Liver (tissue), 9 donors: ENCODE results near the gene PIK3CG. TPM values are rescaled to one million over a fixed set of nuclear protein-coding genes. Genes with fewer than 3 reads are reported as not detected.

Experiments used
- DNase-seq: peaks from one replicate; pipeline ENCODE4 v3.0.0-alpha.2; 2017; ENCODE audit warnings: low spot score
- H3K27ac ChIP-seq, 2 donors: one replicate each; pipeline ENCODE4 v1.7.0; 2013; ENCODE audit warnings: inconsistent platforms in 2 of 2, low read length in 2 of 2, control low read depth in 1 of 2, low read depth in 1 of 2, mild to moderate bottlenecking in 1 of 2
- H3K27me3 ChIP-seq, 4 donors: one replicate each; pipeline versions ENCODE4 v1.6.1 to v1.7.0; 2013; ENCODE audit warnings: low read length in 3 of 4, inconsistent platforms in 1 of 4, mild to moderate bottlenecking in 1 of 4, moderate library complexity in 1 of 4; ENCODE audit not compliant: control insufficient read depth in 4 of 4, insufficient read depth in 4 of 4
- H3K36me3 ChIP-seq, 4 donors: one replicate each; pipeline versions ENCODE4 v1.6.1 to v1.7.0; 2013; ENCODE audit warnings: low read length in 3 of 4, mild to moderate bottlenecking in 3 of 4, low read depth in 1 of 4, moderate library complexity in 1 of 4; ENCODE audit not compliant: control insufficient read depth in 4 of 4, insufficient read depth in 3 of 4
- H3K4me1 ChIP-seq, 4 donors: one replicate each; pipeline versions ENCODE4 v1.6.1 to v1.7.0; 2013; ENCODE audit warnings: low read length in 3 of 4, mild to moderate bottlenecking in 3 of 4, moderate library complexity in 1 of 4; ENCODE audit not compliant: control insufficient read depth in 4 of 4, insufficient read depth in 4 of 4
- H3K4me3 ChIP-seq, 3 donors: one replicate each; pipeline versions ENCODE4 v1.6.1 to v1.7.0; 2013; ENCODE audit warnings: low read length in 3 of 3, control low read depth in 1 of 3, low read depth in 1 of 3, mild to moderate bottlenecking in 1 of 3
- H3K9ac ChIP-seq, 2 donors: one replicate each; pipeline ENCODE4 v1.7.0; 2013; ENCODE audit warnings: low read length in 2 of 2, mild to moderate bottlenecking in 2 of 2, moderate library complexity in 2 of 2, control low read depth in 1 of 2, low read depth in 1 of 2
- H3K9me3 ChIP-seq, 4 donors: one replicate each; pipeline versions ENCODE4 v1.6.1 to v1.7.0; 2013; ENCODE audit warnings: low read length in 3 of 4; ENCODE audit not compliant: control insufficient read depth in 4 of 4
- FOXA2 ChIP-seq: IDR thresholded peaks from 2 replicates; pipeline ENCODE4 v1.6.1; 2016; ENCODE audit warnings: antibody characterized with exemption
- HNF4G ChIP-seq: IDR thresholded peaks from 2 replicates; pipeline ENCODE4 v1.6.1; 2016; ENCODE audit warnings: antibody characterized with exemption
- JUND ChIP-seq, 2 donors: IDR thresholded peaks; 2 replicates each; pipeline ENCODE4 v1.6.1; 2016; ENCODE audit warnings: antibody characterized with exemption in 2 of 2
- RAD21 ChIP-seq, 2 donors: IDR thresholded peaks; 2 replicates each; pipeline ENCODE4 v1.6.1; 2016; ENCODE audit warnings: antibody characterized with exemption in 2 of 2, mild to moderate bottlenecking in 2 of 2
- RXRA ChIP-seq, 2 donors: IDR thresholded peaks; 2 replicates each; pipeline ENCODE4 v1.6.1; 2017 to 2018; ENCODE audit warnings: antibody characterized with exemption in 2 of 2, mild to moderate bottlenecking in 1 of 2
- SP1 ChIP-seq: IDR thresholded peaks from 2 replicates; pipeline ENCODE4 v1.6.1; 2018; ENCODE audit warnings: antibody characterized with exemption, mild to moderate bottlenecking
- TAF1 ChIP-seq: conservative IDR thresholded peaks from 2 replicates; pipeline ENCODE4 v1.6.1; 2016; ENCODE audit warnings: antibody characterized with exemption, mild to moderate bottlenecking
- WGBS: extraction: QIAGEN DNeasy Blood & Tissue Kit; methylation state at CpG from one replicate; pipeline ENCODE4 v1.1.7; 2013; 5-methylcytosine and 5-hydroxymethylcytosine counted together
- polyA plus RNA-seq, 2 donors: library from polyadenylated mRNA; stranded (reverse) in 1 of 2; unstranded in 1 of 2; fragments of 200-250 nt in 1 of 2; fragments of >200 nt in 1 of 2; fragmentation: Nextera tagmentation in 1 of 2; extraction: Ambion mirVana in 1 of 2; gene quantifications; one replicate each; pipeline versions ENCODE4 v1.2.1 to v1.2.3, GENCODE V29; 2013 to 2015
- total RNA-seq, 2 donors: library from RNA; depleted of rRNA; stranded (reverse); fragments of >200 nt; gene quantifications; one replicate each; pipeline ENCODE4 v1.2.3, GENCODE V29; 2014
- TF ChIP-seq, protein P1 (sequence below): IDR thresholded peaks from 2 replicates; pipeline ENCODE4 v1.6.1; 2016; ENCODE audit warnings: antibody characterized with exemption
- TF ChIP-seq, protein P2 (sequence below): IDR thresholded peaks from 2 replicates; pipeline ENCODE4 v1.6.1; 2016; ENCODE audit warnings: antibody characterized with exemption
- TF ChIP-seq, protein P3 (sequence below): IDR thresholded peaks from 2 replicates; pipeline ENCODE4 v1.6.1; 2016; ENCODE audit warnings: antibody characterized with exemption, mild to moderate bottlenecking
- TF ChIP-seq, protein P4 (sequence below): IDR thresholded peaks from 2 replicates; pipeline ENCODE4 v1.6.1; 2016; ENCODE audit warnings: antibody characterized with exemption
- donor health status: healthy.
- donor health status: healthy.
- donor health status: healthy.
- donor health status: healthy.
- donor health status: healthy.

Gene PIK3CG
- total and polyA plus RNA-seq, 4 donors, result 0.36 to 4.1 (median 1.3) TPM

DNA sequence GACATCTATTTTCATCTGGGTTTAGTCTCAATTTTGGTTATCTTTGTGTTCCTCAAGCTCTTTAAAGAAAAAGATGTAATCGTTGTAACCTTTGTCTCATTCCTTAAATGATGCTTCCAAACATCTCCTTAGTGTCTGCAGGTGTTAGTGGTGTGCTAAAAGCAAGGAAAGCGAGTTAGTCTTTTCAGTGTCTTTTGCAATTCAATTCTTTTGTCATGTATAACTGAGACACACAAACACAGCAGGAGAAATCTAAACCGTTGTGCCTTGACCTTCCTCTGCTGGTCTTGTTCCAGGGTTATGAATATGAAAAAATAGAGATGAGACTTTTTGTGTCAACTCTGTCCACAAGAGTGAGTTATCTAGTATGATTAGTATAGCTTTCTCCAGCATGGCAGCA is 40.7 kb downstream of the PIK3CG start:
- no peaks in the 10 kb centered on the region for H3K36me3 ChIP-seq
- no peaks in the 10 kb centered on the region for H3K9me3 ChIP-seq
- TF ChIP-seq, protein P1, sequence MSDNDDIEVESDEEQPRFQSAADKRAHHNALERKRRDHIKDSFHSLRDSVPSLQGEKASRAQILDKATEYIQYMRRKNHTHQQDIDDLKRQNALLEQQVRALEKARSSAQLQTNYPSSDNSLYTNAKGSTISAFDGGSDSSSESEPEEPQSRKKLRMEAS, result no peak
- TF ChIP-seq, protein P2, sequence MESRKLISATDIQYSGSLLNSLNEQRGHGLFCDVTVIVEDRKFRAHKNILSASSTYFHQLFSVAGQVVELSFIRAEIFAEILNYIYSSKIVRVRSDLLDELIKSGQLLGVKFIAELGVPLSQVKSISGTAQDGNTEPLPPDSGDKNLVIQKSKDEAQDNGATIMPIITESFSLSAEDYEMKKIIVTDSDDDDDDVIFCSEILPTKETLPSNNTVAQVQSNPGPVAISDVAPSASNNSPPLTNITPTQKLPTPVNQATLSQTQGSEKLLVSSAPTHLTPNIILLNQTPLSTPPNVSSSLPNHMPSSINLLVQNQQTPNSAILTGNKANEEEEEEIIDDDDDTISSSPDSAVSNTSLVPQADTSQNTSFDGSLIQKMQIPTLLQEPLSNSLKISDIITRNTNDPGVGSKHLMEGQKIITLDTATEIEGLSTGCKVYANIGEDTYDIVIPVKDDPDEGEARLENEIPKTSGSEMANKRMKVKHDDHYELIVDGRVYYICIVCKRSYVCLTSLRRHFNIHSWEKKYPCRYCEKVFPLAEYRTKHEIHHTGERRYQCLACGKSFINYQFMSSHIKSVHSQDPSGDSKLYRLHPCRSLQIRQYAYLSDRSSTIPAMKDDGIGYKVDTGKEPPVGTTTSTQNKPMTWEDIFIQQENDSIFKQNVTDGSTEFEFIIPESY, result no peak
- TF ChIP-seq TAF1 (no peak), RAD21 (IDR thresholded peaks at IDR 0.05) (no peak), HNF4G (no peak), SP1 (no peak), RXRA (IDR thresholded peaks at IDR 0.05) (no peak)
- TF ChIP-seq, protein P3, sequence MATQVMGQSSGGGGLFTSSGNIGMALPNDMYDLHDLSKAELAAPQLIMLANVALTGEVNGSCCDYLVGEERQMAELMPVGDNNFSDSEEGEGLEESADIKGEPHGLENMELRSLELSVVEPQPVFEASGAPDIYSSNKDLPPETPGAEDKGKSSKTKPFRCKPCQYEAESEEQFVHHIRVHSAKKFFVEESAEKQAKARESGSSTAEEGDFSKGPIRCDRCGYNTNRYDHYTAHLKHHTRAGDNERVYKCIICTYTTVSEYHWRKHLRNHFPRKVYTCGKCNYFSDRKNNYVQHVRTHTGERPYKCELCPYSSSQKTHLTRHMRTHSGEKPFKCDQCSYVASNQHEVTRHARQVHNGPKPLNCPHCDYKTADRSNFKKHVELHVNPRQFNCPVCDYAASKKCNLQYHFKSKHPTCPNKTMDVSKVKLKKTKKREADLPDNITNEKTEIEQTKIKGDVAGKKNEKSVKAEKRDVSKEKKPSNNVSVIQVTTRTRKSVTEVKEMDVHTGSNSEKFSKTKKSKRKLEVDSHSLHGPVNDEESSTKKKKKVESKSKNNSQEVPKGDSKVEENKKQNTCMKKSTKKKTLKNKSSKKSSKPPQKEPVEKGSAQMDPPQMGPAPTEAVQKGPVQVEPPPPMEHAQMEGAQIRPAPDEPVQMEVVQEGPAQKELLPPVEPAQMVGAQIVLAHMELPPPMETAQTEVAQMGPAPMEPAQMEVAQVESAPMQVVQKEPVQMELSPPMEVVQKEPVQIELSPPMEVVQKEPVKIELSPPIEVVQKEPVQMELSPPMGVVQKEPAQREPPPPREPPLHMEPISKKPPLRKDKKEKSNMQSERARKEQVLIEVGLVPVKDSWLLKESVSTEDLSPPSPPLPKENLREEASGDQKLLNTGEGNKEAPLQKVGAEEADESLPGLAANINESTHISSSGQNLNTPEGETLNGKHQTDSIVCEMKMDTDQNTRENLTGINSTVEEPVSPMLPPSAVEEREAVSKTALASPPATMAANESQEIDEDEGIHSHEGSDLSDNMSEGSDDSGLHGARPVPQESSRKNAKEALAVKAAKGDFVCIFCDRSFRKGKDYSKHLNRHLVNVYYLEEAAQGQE, result no peak
- TF ChIP-seq, protein P4, sequence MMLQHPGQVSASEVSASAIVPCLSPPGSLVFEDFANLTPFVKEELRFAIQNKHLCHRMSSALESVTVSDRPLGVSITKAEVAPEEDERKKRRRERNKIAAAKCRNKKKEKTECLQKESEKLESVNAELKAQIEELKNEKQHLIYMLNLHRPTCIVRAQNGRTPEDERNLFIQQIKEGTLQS, result no peak
- H3K27ac ChIP-seq, result no peak overlapping the region
- H3K9ac ChIP-seq, result no peak overlapping the region
- no peak overlapping the region for H3K4me3 ChIP-seq
- no peaks in the 10 kb centered on the region for H3K27me3 ChIP-seq
- DNase-seq, result no peak
- H3K4me1 ChIP-seq, result no peaks in the 10 kb centered on the region
- WGBS, result 48% methylated on average over 3 of the region's 3 CpGs

DNA sequence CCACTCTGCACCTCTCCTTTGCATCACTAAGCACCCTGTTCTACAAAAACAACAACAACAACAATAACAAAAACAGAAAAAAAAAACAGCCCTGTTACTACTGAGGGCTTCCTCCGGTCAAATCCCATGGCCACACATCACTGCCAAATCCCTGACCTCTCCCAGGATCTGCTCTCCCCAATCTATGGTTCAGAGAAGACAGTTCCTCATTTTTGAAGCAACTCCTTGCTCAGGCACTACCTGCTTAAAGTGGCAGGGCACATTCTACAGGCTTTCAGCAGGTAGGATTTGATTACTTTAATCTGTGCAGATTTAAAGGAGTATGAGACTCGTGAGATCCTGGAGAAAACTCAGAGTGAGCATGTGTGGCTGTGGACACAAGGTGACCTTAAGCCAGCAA is 46.9 kb downstream of the PIK3CG start:
- WGBS, result 59% methylated on average over 2 of the region's 2 CpGs
- Histone ChIP-seq H3K9me3 (no peaks in the 10 kb centered on the region), H3K36me3 (no peaks in the 10 kb centered on the region), H3K27me3 (no peaks in the 10 kb centered on the region), H3K4me1 (no peaks in the 10 kb centered on the region), H3K4me3 (no peak overlapping the region), H3K9ac (no peak overlapping the region), H3K27ac (no peak overlapping the region)
- DNase-seq, result no peak
- TF ChIP-seq, protein P3, result no peak
- TF ChIP-seq JUND (IDR thresholded peaks at IDR 0.05), result no peak
- TF ChIP-seq FOXA2, result no peak
